ENCODE data around the gene DCDC1.

DCDC1 gene

GRCh38 chr11:30914143-30914762, 455.3 kb downstream of the DCDC1 start:
- DNase-seq (ENCODE audit: low read depth) = no peak

GRCh38 chr11:30911247-30911646, 458.3 kb downstream of the DCDC1 start:
- DNase-seq (ENCODE audit: low read depth) = no peak

GRCh38 chr11:30908857-30909256, 460.7 kb downstream of the DCDC1 start:
- no peak for DNase-seq (ENCODE audit: low read depth)

GRCh38 chr11:30908272-30908671, 461.3 kb downstream of the DCDC1 start:
- DNase-seq (ENCODE audit: low read depth) = no peak

- DNase-seq (ENCODE audit: low read depth) = no peak
Measured at GRCh38 chr11:30902929-30903328, 466.6 kb downstream of the DCDC1 start.

GRCh38 chr11:30895046-30895445, 474.5 kb downstream of the DCDC1 start:
- no peak for DNase-seq (ENCODE audit: low read depth)

- DNase-seq (ENCODE audit: low read depth) = no peak
Measured at GRCh38 chr11:30893318-30893717, 476.2 kb downstream of the DCDC1 start.

GRCh38 chr11:30889143-30889794, 480.3 kb downstream of the DCDC1 start:
- no peak for DNase-seq (ENCODE audit: low read depth)

GRCh38 chr11:30879322-30880005, 490.1 kb downstream of the DCDC1 start:
- DNase-seq (ENCODE audit: low read depth) = no peak

GRCh38 chr11:30878400-30878799, 491.1 kb downstream of the DCDC1 start:
- DNase-seq (ENCODE audit: low read depth) = no peak

GRCh38 chr11:30876663-30877396, 492.7 kb downstream of the DCDC1 start:
- DNase-seq (ENCODE audit: low read depth) = no peak

GRCh38 chr11:30876228-30876627, 493.3 kb downstream of the DCDC1 start:
- no peak for DNase-seq (ENCODE audit: low read depth)

GRCh38 chr11:30875806-30876205, 493.7 kb downstream of the DCDC1 start:
- DNase-seq (ENCODE audit: low read depth) = no peak

- no peak for DNase-seq (ENCODE audit: low read depth)
Measured at GRCh38 chr11:30873924-30874610, 495.5 kb downstream of the DCDC1 start.

GRCh38 chr11:30868626-30869081, 500.9 kb downstream of the DCDC1 start:
- DNase-seq (ENCODE audit: low read depth) = no peak

GRCh38 chr11:30863209-30863608, 506.3 kb downstream of the DCDC1 start:
- no peak for DNase-seq (ENCODE audit: low read depth)

- no peak for DNase-seq (ENCODE audit: low read depth)
Measured at GRCh38 chr11:30861531-30861930, 508.0 kb downstream of the DCDC1 start.

- DNase-seq (ENCODE audit: low read depth) = no peak
Measured at GRCh38 chr11:30861064-30861463, 508.5 kb downstream of the DCDC1 start.

- no peak for DNase-seq (ENCODE audit: low read depth)
Measured at GRCh38 chr11:30860146-30860545, 509.4 kb downstream of the DCDC1 start.

GRCh38 chr11:30859669-30860068, 509.9 kb downstream of the DCDC1 start:
- no peak for DNase-seq (ENCODE audit: low read depth)

GRCh38 chr11:30855383-30856006, 514.0 kb downstream of the DCDC1 start:
- DNase-seq (ENCODE audit: low read depth) = no peak

- DNase-seq (ENCODE audit: low read depth) = no peak
Measured at GRCh38 chr11:30853439-30853838, 516.1 kb downstream of the DCDC1 start.

All from CMK (cell line).